H1 (cell line): ENCODE measurements around the gene OPA3. TPM values are rescaled to one million over a fixed set of nuclear protein-coding genes. Genes with fewer than 3 reads are reported as not detected.
A peak's percentile ranks its signal among the peaks of the same experiment; 100 is the strongest.

ENCODE experiments used
- ASH2L ChIP-seq: fragments of 200-600, 300-600 bp; sonication (generic); IDR thresholded peaks from one replicate; pipeline ENCODE4 v1.7.1; 2017; ENCODE audit warnings: low read length
- FOSL1 ChIP-seq: IDR thresholded peaks from 2 replicates; pipeline ENCODE4 v1.6.1; 2011; ENCODE audit warnings: mild to moderate bottlenecking, low read depth, low read length, moderate library complexity; ENCODE audit not compliant: insufficient read depth
- RFX5 ChIP-seq: IDR thresholded peaks from 2 replicates; pipeline ENCODE4 v1.6.1; 2011; ENCODE audit warnings: low read depth, low read length, improper control_type of control experiment, borderline replicate concordance
- RXRA ChIP-seq: IDR thresholded peaks from 2 replicates; pipeline ENCODE4 v1.6.1; 2011; ENCODE audit warnings: low read depth, mild to moderate bottlenecking, low read length, moderate library complexity; ENCODE audit not compliant: insufficient read depth
- SIRT6 ChIP-seq: IDR thresholded peaks from one replicate; pipeline ENCODE4 v1.7.1; 2012; ENCODE audit warnings: low read length, inconsistent platforms
- polyA plus RNA-seq, 7 experiments: library from polyadenylated mRNA; depleted of rRNA in 3 of 7; stranded (reverse) in 5 of 7; unstranded in 2 of 7; fragments of >200 nt in 5 of 7; fragments of 200-250 nt in 2 of 7; gene quantifications; 1 replicate in 5 of 7; 2 replicates in 1 of 7; 4 replicates in 1 of 7; pipeline versions ENCODE4 v1.2.1 to v1.2.3, GENCODE V29; 2011 to 2013; ENCODE audit warnings: missing spikeins in 2 of 7, mixed read lengths in 2 of 7
- total RNA-seq: library from RNA; stranded (reverse); fragmentation: NEBNext Ultra II Directional; extraction: Animal tissue kit (Norgen Biotek cat#: 25700); gene quantifications from 2 replicates; pipeline ENCODE4 v1.2.1, GENCODE V29; 2021

The OPA3 gene
- total and polyA plus RNA-seq, 2 of the 8 experiments (the other 6 are each of a cell fraction or from before 2014, with no cell fraction given), result 12.5 to 14.5 TPM

DNA sequence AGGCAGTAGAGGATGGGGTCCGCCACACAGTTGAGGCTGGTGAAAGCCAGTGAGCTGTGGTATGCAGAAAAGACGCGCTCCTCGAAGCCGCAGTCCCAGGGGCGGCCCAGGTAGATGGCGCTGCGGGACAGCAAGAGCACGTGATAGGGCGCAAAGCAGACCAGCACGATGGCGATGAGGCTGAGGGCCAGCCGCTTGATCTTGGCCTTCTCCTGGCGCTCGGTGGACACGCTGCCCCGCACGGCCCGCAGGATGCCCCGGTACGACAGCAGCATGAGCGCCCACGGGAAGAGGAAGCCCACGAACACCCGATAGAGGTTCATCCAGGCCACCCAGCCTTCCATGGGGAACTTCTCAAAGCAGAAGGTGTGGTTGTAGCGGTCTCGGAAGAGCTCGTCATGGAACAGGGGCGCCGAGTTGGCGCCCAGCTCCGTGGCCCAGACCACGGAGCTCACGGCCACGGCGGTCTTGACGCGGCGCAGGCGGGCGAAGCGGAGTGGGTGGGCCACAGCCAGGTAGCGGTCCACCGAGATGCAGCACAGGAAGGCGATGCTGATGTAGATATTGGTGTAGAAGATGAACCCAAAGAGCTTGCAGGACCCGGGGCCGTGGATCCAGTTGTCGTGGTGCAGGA, 6.5 kb upstream of the OPA3 start (continued):
- no peak for TF ChIP-seq RFX5
- peak; percentile 63 for TF ChIP-seq ASH2L
- TF ChIP-seq SIRT6, result no peak
- no peak for TF ChIP-seq RXRA
- no peak for TF ChIP-seq FOSL1
- TF ChIP-seq, all 59 proteins: peak for 14
